NCI-H146 (cell line): ENCODE measurements around the gene CHRNE.

Source experiments
- DNase-seq: peaks from one replicate; lab custom pipeline; 2025; lab: John Stamatoyannopoulos, UW

Gene CHRNE

DNA sequence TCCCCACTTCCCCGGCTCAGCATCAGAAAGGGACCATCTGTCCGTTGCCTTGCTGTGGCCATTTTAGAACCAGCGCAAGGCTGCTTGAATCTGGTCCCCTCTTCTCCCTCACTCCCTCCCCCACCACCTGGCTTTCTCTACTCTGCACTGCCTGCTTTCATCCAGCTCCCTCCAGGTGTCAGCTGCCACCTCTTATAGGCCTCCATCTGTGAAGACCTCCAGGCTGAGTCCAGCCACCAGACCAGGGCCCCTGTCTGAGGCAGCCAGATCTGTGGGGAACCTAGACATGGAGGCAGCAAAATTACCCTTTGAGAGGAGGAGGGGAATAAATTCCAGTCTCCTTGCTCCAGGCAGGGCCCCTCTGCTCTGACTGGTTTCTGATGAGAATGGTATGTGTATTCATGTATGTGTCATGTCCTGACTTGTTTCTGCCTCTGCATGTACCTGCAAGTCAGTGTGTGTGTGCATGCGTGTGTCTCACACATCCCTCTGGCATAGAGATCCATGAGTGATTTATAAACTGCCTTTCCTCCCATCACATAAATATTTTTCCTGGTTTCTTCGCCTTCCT, 48.7 kb downstream of the CHRNE start:
- DNase-seq = no peak

DNA sequence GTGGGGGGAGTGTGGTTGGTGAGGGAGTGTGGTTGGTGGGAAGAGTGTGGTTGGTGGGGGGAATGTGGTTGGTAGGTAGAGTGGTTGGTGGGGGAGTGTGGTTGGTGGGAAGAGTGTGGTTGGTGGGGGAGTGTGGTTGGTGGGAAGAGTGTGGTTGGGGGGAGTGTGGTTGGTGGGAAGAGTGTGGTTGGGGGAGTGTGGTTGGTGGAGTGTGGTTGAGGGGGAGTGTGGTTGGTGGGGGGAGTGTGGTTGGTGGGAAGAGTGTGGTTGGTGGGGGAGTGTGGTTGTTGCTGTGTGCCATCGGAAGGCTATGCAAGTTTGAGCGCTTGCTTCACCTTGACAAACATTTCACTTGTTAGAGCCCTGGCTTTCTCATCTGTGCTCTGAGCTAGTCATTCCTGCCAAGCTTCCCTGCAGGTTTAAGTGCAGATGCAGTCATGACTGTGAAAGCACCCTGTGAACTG, 49.7 kb downstream of the CHRNE start:
- no peak for DNase-seq

DNA sequence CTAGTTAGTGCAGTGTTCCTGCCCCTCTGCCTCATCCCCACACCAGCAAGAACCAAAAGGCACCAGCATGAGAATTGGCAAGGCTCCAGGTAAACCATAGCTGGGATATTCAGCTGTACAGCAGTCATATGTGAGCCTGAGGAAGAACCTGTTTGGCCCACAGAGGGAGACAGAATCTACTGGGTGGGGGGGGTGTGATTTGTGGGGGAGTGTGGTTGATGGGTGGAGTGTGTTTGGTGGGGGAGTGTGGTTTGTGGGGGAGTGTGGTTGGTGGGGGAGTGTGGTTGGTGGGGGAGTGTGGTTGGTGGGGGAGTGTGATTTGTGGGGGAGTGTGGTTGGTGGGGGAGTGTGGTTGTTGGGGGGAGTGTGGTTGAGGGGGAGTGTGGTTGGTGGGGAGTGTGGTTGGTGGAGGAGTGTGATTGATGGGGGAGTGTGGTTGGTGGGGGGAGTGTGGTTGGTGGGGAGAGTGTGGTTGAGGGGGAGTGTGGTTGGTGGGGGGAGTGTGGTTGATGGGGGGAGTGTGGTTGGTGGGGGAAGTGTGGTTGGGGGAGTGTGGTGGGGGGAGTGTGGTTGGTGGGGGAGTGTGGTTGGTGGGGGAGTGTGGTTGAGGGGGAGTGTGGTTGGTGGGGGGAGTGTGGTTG, 50.2 kb downstream of the CHRNE start:
- peak; percentile 9 for DNase-seq

DNA sequence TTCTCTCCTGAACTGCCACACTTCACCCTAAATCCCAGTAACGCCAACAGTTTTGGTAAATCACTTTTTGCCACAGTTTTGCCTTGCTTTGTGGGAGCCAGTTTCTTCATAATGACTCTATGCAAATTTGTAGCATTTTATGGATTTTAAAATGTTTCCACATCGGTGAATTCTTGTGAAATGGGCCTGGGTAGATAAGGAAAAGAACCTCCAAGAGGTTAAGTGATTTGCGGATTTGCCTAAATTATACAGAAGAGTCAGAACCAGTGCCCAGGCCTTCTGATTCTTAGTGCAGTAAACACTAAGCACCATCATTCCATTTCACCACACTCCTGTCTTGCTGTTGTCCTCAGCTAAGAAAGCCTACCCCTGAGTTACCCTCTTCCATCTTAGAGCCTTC, 51.8 kb downstream of the CHRNE start:
- no peak for DNase-seq

DNA sequence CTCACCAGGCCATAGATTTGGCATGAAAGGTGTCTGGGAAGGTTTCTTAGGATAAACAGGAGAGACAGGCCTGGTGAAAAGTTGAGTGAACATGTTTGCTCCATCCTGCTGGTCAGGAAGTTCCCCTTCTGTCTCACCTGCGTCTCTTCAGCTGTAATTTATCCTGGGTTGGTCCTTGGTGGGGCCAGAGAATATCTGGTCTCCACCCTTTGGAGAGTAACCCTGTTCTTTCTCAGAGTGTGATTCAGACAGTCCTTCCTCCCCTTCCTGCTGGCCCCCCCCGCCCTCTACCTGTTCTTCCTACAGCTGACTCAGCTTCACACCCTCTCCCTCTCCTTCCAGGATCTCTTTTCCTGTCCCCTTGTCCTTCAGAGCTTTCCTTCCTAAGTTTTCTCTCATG, 52.7 kb downstream of the CHRNE start:
- DNase-seq = no peak

DNA sequence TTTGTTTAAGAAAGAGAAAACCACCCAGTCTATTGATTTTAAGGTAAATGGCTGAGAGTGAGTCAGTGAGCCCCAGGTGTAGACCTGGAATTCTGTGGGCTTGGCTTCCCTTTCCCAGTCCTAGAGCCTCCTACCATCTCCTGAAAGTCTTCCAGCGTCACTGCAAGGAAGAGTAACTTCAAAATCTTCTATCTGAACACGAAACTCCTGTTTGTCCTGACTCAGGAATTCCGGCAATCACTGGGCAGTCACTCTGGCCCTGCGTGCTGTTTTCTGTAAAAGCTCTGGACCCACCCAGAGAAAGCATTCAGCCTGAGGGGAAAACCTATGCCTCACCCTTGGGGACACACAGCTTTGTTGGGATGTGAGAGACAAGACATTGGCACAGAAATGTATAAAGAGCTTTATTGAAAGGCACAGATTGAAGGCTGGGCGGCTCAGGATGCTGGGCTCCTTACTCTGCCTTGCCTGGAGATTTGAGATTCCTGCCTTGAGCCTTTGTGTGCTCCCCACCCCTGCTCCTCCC, 53.8 kb downstream of the CHRNE start:
- DNase-seq = no peak
